Daoy (cell line): ENCODE data around the gene VPS36. TPM values are rescaled to one million over a fixed set of nuclear protein-coding genes. Genes with fewer than 3 reads are reported as not detected.
A peak's percentile ranks its signal among the peaks of the same experiment; 100 is the strongest.
"Not testable (repeated sequence)": the region's sequence is repeated elsewhere in the genome, so short reads cannot be mapped to it uniquely, and the experiment has no call there.

Experiments
- DNase-seq: peaks from one replicate; pipeline ENCODE4 v3.0.0-alpha.2; 2015; ENCODE audit warnings: low read depth
- total RNA-seq: library from RNA; depleted of rRNA; stranded (reverse); fragments of >200 nt; shearing (Covaris generic); gene quantifications from 2 replicates; pipeline ENCODE4 v1.2.3, GENCODE V29; 2014; rRNA removed

VPS36 gene, protein sequence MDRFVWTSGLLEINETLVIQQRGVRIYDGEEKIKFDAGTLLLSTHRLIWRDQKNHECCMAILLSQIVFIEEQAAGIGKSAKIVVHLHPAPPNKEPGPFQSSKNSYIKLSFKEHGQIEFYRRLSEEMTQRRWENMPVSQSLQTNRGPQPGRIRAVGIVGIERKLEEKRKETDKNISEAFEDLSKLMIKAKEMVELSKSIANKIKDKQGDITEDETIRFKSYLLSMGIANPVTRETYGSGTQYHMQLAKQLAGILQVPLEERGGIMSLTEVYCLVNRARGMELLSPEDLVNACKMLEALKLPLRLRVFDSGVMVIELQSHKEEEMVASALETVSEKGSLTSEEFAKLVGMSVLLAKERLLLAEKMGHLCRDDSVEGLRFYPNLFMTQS
- 21.3 and 34.0 TPM in 2 replicates for total RNA-seq

DNA sequence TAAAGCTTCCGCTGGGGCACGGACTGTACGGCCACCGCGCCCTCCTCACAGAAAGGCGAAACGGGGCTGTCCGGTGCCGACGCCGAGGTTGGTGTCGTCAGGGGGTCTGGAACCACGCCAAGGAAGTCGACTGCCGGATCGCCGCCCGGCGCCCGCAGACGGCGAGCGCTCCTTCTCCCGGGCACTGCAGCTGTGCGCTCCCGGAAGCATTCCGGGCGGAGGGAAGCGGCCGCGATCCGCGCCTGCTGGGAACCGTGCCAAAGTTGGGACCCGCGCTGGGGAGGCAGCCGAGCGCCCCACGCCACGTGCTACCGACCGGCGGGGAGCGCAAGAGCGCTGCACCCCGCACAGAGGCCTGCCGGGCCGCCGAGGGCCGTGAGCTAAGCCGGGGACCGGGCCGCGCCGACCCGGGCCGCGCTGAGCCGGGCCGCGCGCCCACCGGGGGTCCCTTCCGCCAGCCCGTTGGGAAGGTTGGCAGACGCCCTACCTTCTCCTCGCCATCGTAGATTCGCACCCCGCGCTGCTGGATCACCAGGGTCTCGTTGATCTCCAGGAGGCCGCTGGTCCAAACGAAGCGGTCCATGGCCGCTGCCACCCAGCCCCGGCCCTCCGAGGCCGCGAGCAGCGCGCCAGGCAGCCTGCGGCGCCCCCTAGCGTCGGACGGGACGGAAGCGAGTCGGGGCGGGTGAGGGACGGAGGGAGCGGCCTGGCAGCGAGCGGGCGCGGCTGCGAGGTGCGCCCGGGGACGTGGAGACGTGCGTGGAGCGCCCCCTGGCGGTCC, at the start of gene VPS36:
Gene VPS36, minus strand, starts transcription at position 623 of the 781 bp plus-strand sequence. Its CDS starts 40 bp downstream, at position 583.
- peak; percentile 96 for DNase-seq

DNA sequence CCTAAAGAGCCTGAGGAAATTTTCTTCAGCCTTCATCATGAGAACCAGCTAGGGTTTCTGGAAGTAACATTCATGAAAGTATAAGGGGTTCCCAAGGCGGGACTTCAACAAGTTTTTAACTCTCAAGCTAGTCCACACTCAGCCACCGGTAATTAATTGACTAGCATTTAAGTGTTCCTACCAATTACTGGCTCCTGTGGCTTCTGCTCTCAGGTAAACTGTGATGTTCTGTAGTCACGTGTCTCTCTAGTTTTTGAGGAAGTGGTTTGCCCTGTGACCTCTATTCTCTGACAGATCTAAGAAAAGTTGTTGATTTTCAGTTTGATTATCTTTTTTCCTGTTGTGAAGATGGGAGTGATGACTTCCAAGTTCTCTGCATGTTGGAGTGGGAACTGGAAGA, 47.5 kb upstream of the VPS36 start:
- not testable (repeated sequence) for DNase-seq

DNA sequence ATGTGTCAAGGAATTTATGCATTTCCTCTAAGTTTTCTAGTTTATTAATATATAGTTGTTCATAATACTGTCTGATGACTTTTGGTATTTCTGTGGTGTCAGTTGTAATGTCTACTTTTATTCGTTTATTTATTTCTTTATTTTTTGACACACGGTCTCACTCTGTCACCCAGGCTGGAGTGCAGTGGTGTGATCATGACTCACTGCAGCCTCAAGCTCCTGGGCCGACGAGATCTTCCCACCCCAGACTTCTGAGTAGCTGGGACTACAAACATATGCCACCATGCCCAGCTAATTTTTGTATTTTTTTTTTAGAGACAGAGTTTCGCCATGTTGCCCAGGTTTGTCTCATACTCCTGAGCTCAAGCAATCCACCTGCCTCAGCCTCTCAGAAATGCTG, 43.8 kb upstream of the VPS36 start:
- DNase-seq: peak; percentile 19

DNA sequence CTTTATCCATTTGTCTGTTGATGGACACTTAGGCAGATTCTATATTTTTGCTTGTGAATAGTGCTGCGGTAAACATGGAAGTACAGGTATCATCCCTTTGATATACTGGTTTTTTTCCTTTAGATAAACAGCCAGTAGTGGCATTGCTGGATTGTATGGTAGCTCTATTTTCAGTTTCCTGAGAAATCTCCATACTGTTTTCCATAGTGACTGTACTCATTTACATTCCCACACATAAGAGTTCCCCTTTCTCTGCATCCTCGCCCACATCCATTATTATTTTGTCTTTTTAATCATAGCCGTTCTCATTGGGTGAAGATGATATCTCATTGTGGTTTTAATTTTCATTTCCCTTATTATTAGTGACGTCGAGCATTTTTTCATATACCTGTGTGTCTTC, 40.6 kb upstream of the VPS36 start:
- not testable (repeated sequence) for DNase-seq

DNA sequence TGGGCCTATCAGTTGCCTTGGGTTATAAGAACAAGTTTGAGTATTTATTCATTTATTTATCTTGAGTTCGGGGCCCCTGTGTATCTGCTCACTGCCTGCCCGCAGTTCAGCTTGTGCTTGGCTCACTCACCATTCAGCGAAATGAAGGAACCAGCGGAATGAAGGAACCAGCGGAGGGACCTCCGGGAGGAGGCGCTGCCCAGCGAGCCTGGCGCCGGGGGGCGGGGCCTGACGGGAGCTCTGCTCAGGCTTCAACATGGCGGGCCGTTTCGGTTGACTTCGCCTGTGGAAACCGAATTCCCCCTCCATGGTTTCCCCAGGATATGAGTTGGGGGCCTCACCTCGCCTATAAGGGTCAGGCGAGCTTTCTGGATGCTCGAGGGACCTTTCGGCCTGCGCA, 38.3 kb upstream of the VPS36 start:
- DNase-seq: not testable (repeated sequence)

DNA sequence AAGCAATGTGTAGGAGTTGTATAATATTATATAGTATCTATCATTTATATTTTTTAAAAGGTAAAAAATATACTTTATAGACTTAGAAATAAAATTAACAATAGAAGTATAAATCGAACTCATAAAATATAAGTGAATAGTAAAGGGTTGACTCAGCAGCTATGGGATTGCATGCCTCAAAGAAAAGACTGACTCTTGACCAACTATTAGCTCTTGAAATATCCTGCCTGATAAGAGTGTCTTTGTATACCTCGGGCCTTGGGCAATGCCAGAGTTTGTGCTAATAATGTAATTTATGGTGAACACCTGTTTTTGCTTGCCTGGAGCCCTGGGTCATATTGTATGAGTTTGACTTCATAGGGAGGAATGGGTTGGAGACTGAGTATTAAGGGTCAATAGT, 36.6 kb upstream of the VPS36 start:
- not testable (repeated sequence) for DNase-seq

DNA sequence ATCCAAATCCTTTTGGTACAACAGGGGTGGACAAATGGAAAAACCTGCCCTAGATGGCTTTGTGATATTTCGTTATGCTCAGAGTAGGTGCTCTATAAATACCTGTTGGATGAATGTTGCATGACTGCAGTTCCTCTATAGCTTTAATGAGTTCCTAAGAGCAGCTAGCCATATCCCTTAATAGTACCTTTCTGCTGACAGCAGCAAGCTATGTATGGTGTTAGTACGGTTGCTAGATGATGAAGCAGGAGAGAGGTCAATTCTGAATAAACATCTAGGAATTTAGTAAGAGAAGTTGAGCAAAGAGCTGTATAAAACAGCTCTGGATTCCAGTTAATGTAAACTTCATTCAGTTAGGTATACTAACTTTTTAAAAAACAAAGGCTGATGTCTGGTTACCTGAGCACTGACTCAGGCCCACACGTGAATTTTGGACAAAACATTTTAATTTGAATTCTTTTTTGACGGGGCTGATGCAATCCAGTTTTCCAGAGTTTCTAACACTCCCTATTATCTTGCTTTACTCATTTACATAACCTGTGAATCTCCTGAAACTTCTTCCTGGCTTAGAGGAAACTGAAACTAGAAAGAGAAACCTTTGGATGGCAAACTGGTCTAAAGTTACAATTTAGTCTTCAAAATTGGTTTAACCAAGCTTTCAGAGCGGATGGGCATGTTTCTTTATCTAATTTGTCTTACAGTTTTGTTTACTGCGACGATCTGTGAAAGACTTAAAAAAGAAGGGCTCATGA, 30.4 kb upstream of the VPS36 start:
- DNase-seq: not testable (repeated sequence)

DNA sequence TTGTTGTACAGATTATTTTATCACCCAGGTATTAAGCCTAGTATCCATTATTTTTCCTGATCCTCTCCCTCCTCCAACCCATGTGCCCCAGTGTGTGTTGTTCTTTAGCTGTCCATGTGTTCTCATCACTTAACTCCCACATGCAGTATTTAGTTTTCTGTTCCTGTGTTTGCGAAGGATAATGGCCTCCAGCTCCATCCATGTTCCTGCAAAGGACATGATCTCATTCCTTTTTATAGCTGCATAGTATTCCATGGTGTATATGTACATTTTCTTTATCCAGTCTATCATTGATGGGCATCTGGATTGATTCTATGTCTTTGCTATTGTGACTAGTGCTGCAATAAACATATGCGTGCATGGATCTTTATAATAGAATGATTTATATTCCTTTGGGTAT, 18.1 kb upstream of the VPS36 start:
- not testable (repeated sequence) for DNase-seq

DNA sequence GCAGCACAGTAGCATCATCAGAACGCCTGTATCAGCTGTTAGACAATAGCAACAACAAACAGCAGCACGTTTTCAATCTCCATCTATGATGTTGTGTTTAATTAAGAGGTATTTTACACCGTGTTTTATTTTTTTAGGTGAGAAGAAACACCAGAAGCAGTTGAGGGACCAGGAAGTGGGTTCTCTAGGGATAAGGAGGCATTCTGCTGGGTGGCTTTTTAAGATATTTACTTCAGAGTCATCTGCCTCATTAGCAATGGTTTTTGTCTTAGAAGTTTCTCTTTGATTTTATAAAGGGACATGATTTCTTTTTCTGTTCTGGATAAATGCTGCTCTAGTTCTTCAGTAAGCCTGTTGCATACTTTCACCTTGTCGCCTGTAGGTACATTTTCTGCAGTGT, 13.1 kb upstream of the VPS36 start:
- DNase-seq: no peak

DNA sequence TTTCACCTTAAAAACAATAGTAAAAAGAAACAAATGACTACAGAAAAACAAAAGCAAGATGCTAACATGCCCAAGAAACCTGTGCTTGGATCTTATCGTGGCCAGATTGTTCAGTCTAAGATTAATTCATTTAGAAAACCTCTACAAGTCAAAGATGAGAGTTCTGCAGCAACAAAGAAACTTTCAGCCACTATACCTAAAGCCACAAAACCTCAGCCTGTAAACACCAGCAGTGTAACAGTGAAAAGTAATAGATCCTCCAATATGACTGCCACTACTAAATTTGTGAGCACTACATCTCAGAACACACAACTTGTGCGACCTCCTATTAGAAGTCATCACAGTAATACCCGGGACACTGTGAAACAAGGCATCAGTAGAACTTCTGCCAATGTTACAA, 10.8 kb upstream of the VPS36 start:
- no peak for DNase-seq

DNA sequence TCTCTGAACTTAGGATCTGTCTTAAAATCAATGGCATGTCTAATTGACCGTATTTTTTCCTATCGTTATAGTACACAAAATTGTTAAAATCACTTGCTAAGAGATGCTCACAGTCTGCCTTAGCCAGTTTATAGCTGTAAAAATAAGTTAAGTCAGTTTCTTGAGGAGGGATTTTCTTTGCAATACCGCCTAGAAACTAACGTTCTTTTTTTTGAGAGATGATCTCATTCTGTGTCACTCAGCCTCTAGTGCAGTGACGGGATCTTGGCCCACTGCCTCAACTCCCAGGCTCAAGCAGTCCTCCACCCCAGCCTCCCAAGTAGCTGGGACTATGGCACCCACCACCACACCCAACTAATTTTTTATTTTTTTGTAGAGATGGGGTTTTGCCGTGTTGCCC, 9.2 kb upstream of the VPS36 start:
- peak; percentile 72 for DNase-seq

DNA sequence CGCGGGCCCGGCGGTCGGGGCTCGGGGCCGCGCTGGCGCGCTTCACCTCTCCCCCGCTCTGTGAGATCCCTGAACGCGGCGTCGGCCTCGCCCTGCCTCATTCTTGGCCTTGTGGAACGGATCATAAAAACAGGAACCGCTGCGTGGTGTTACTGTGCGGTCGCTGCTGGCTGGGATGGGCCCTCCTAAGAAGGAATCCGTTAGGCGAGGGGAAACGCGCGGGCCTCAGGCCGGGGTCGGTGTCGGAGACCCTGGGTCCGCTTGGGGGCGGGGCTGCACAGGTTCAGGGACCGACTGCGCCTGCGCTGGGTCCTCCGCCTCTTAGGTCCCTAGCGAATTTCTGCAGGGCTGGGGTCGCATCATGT, 5.2 kb upstream of the VPS36 start:
- peak; percentile 78 for DNase-seq

DNA sequence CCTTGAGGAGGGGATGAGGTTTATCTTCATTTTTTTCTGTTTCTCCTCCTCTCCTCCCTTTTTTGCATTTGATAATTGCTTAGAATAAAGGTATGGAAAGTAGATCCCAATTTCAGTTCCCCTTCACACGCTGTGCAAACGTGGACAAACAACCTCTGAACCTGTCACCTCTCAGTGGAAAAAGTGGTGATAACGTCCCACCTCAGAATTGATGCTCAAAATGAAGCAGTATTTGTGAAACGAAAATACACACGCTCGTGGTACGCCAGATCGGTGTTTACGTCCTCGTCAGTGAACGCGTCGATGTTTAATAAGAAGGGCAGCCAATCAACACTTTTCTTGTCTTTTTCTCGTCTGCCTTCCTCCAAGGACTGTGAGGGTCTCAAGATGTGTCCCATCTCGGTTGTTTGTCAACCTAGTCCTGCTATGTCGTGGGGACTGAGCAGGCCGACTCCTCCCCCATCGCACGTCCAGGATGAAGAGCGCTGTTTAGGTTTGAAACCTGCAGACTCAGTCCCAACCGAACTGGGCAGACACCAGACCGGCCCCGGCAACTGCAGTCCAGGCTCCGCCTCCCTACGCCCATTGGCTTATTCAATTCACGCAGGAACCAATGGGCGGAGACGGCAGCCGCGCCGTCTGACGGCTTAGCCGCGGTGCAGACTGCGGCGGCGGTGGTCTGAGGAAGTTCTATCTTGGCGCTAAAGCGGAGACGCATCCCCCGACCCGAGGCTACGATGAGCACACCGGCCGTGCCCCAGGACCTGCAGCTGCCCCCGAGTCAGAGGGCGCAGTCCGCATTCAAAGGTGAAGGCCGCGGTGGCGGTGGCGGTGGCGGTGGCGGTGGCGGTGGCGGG, 4.6 kb upstream of the VPS36 start, which contains the start of gene CKAP2:
Gene CKAP2, plus strand, starts transcription at position 659 of the 857 bp plus-strand sequence. Its CDS starts 79 bp downstream, at position 738.
- peak; percentile 94 for DNase-seq

DNA sequence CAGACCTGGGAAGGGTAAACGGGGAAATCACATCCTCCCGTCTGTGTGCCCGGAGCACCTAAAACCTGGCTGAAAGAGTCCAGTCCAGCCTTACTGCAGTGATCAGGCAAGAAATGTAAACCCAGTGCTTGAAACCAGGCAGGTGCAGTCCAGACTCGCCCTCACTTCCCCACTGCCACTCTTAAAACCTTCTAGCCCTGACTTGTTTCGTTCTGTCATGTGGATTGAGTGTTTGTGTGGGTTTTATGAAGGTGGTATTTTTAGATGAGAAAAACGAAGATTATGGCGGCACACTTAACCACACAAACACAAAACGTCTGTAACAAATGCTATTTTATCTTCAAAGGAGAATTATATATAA, 4.0 kb upstream of the VPS36 start:
- DNase-seq: peak; percentile 19

DNA sequence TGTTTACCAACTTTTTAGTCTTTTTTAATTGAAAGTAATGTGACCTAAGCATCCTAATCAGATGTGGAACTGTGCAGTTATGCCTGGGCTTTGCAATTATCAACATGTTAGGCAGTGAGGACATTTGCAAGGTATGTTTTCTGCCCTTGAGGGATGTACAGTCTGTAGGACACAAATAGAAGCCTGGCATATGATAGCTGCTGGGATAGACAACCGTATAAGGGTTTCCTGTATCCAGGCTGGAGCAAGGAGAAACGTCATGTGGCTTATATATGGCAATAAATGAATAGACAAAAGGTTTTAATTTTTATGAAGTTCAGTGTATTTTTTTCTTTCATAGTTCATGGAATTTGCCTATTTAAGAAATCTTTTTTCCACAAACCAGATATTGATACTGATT, 2.0 kb upstream of the VPS36 start:
- no peak for DNase-seq

DNA sequence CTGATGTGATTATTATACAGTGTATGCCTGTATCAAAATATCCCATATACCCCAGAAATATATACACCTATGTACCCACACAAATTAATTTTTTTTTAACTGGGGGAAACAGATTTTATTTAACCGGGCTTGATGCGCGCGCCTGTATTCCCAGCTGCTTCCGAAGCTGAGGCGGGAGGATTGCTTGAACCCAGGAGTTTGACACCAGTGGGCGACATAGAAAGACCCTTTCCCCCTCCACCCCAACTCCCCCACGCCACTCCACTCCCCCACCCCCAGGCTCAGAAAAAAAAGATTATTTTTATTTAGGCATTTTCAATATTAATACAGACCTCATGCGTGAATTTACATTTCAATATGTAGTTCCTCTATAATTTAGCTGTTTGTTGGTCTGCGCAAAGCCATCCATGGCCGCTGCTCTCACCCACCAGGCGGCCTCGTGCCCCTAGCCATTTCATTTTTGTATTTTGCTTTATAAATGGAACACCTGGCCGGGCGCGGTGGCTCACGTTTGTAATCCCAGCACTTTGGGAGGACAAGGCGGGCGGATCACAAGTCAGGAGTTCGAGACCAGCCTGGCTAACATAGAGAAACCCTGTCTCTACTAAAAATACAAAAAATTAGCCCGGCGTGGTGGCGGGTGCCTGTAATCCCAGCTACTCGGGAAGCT, 836 bp upstream of the VPS36 start:
- DNase-seq: no peak

DNA sequence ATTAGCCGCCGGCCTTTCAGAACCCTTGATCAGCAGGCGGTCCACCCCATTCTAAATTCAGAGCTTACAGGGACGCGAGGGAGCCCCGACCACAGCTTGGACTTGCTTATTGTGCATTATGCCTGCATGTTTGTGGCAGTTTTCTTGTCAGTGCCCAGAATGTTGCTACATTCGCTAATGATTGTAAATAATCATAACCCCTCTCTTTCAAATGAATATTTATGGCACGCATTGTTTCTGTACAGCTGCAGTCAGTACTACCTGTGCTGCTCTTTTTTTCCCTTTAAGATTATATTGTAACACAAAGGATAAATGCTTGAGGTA, 321 bp upstream of the VPS36 start:
- no peak for DNase-seq

DNA sequence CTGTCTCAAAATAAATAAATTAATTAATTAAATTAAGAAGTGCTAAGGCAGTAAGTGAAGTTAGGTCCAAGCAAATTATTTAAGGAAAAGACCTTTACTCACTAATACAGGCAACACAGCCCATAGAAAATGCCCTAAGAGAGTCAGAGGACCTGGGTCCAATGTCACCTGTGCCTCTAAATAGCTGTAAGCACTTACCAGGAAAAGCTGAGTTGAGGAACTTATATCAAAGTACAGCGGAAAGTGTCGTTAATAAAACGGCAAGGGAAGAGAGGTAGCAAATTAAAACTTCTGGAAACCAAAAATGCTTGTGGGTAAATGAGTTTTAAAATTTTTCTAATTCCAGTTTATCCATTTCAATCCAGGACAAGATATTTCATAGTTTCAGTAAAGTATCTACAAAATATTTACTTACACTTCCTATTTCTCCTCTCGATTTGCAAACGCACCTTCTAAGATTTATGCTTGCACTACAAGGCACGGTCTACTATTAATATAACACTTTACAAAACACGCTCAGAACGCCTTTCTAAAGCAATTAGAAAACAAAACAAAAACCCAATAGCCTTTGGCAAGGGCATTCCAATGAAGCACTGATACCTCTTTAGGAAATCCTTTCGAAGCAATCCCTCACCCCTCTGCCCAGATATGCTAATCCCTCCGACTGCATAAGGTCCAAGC, 963 bp downstream of the VPS36 start:
- DNase-seq: no peak

DNA sequence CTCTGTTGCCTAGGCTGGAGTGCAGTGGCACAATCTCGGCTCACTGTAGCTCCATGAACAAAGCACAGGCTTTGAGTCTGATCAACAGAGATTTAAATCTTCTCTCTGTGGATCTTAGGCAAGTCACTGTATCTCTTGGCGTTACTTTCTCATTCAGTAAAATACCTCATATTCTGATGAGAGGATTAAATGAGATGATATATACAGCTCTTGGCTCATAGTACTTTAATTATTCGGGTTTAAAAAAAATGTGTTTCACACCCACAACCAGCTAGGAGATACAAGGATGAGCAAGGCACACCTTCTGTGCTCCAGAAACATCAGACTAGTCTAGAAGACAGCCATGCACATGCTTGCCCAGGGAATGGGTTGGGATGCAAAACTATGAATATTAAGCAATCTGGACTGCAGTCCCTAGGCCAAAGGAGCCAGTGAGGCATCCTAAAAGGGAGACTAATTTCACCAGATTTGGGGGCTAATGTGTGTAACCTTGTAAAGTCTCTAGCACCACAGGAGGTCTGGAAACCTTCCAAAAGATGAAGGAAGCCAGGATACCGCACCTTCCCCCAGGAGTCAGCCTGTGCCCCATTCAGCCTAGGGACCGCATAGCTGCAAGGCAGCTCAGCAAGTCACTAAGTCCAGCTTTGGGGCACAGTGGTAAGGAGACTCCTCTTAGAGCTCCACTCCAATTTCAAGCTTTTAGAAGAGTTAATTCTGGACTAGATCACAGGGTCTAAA, 2.5 kb downstream of the VPS36 start:
- DNase-seq: peak; percentile 18

DNA sequence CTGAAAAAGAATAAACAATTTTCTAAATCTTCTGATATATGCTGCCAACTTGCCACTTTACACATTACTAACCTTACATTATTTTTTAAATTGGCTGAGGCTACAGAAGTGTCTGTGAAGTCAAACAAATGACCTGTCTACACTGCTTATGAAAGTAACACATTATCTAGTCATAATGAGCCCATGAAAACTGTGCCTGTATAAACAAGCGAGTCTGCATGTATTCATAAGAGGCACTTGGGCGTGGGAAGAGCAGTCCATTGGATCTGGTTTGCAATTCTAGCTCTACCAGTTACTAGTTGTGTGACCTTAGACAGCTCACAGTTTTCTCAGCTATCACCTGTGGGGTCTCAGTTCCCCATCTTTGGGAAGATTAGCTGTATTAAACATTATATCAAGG, 3.1 kb downstream of the VPS36 start:
- DNase-seq: no peak
